Bone marrow (tissue), 2 donors: ENCODE results near the gene HDAC7.
A peak's percentile ranks its signal among the peaks of the same experiment; 100 is the strongest.
"Not testable (repeated sequence)": the region's sequence is repeated elsewhere in the genome, so short reads cannot be mapped to it uniquely, and the experiment has no call there.

Source experiments
- DNase-seq, 2 donors: peaks; one replicate each; lab custom pipeline; 2025; lab: John Stamatoyannopoulos, UW

Gene HDAC7

DNA sequence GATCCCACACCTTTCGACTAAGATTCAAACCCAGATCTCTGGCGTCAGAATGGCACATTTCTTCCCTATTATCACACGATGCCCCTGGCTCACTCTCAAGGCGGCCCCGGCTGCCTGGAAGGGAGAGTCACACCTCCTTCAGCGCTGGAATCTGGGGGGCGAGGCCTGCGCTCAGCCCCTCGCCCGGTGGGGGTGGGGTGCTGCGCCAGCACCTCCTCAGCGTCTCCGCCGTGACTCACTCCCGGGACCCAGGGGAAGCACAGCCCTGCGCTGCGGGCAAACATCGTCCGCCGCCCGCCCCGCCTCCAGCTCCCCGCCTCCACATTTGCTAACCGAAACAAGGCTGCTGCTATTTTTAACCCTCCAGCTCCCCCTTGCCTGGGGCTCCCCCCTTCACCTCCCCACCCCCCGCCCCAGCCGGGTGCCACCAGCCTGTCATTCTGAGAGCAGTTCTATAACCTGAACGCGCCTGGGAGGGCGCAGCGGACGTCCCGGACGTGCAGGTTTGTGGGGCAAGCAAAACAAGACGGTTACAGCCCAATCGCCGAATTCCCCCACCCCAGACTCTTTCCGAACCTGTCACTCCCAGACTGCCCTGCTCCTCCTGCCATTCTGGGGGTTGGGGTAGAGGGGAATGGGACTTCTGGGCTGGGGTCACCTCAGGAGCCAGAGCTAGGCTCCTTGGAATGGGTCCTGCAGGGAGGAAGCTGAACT lies 6.7 kb downstream of the HDAC7 start:
- DNase-seq = peak; percentile 77 to 97

DNA sequence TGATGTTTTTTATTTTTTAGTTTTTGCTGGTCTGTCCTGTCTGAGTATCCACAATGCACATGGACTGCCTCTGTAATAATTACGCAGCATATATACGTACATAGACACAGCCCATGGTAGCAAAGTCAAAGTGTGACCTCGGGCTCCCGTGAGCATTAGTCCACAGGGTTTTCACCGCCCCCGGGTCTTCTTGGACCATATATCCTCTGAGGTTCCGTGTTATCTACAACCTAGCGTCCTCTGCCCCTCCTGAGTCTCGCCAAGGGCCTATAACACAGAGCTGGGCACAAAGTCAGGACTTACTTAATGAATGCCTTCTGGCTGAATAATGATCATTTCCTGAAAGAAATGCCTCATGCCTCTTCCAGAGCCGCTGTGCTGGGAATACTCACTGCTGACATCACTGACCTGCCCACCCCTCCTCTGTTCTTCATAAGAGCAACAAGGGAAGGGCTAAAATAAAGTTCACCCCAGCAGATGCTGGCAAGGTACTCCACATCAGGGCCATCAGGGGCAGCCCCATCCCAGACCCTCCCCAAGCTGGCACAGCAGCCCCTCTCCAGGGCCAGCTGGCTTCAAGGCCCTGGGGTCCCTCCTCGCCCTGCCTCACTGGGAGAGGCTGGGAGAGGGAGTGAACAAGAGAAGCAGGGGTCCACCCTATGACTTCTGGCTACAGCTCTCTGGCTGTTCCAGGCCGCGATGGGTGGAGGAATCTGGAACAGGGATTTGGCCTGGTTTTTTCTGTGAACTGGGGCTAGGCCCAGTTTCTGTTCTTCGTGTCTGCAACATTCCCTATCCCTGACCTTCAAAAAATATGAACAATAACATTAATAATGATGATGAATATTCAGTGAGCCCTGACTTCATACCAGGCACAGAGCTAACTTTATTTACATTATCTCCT lies 7.9 kb downstream of the HDAC7 start:
- no peak for DNase-seq

DNA sequence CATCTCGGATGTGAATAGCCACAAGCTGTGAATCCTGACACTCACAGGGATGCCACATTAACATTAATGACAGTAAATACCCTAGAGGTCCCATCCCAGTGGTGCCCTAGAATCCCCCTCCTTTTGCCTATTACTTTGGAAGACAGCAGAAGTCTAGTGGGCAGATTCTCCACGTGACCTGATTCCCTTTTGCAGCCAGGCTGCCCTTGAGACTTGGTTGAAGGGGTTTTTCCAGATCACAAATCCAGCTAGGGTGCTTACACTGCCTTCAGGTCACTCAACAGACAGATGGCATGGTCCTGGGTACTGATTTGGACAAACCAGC lies 8.7 kb downstream of the HDAC7 start:
- no peak for DNase-seq

DNA sequence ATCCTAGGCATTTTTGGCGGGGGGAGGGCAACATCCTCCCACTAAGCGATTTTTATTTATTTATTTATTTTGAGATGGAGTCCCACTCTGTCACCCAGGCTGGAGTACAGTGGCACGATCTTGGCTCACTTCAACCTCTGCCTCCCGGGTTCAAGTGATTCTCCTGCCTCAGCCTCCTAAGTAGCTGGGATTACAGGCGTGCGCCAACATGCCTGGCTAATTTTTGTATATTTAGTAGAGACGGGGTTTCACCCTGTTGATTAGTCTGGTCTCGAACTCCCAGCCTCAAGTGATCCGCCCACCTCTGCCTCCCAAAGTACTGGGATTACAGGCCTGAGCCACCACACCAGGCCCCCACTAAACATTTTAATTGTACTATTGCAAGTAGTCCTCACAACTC lies 10.2 kb downstream of the HDAC7 start:
- not testable (repeated sequence) for DNase-seq

DNA sequence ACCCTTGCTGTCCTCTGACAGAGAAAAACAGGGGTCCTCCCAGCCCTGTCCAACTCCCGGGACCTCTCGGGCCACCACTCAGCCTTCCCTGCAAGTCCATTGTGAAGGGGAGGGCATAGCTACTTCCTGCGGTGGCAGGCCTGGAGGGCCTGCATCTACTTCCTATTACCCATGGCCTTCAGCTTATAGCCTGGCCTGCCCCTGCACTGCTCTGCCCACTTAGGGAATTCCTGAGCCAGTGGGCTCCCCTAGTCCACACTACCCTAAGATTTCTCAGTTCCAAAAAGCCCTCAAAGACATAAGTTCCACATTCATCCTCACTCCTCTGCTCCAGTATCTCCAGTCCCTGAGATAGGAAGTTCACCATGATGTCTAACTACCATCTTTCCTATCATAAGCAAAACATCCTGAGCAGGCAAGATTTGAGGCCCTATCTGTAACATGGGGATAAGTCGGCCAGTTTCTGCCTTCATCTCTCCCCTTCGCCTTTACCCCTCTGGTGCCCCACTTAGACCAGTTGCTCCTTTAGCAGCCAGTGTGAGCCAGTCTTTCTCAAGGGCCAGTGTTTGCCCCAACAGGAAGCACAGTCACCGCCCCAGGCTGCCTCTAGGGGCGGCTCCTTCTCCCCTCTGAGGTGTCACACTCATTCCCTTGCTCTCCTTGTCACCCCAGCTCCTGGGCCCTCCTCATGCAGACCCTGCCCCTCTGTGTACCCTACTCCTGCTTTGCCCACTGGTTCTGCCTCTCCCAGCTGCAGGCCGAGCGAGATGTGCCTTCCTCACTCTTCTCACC lies 10.9 kb downstream of the HDAC7 start:
- DNase-seq = peak; percentile 33 to 57

DNA sequence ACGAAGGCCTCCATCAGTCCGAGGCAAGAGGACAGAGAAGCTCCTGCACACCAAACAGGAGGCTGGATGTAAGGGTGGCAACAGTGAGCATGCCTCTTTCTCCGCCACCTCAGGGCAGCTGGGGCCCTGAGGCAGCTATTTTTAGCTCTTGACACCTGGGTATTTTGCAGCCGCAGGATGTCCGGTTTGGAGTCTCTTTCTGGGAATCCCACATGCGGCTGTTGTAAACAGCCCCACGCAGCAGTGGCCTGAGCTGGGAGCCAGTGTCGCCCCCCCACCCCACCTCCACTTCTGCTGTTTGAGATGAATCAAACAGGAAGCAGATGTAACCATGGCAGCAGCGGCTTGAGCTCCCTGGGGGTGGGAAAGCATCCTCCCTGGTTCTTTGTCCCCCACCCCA lies 11.7 kb downstream of the HDAC7 start:
- peak in 1 of 2 donors; percentile 67 for DNase-seq

DNA sequence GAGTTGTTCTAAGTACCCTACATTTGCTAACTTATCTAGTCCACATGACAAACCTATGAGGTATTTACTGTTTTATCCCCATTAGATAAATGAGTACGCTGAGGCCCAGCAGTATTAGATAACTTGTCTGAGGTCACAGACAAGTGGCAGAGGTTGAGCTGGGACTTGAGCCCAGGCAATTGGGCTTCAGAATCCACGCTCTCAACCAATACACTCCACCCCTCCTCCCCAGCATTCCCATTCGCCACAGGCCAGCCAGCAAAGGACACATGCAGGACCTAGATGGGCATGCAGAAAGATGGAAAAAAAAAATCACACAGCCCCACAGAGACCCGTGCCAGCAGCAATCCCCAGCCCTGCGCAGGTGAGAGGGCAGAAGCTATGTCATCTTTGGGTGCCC lies 12.4 kb downstream of the HDAC7 start:
- DNase-seq = no peak

DNA sequence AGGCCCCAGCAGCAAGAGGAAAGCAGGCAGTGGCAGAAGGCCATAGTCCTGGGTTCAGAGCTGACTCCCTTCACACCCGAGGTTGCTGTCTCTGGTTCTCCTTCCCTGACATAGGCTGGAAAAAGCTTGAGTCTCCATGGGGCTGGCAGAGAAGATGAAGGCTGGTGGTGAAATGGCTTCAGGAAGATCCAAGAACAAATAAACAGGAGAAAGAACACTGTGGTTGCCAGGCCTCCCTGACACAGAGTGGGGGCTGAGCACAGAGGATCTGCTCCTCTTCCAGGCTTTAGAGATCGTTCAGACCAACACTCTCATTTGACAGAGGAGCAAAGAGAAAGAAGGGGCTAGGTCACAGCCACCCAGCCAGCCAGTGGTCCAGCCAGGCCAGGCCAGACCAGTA lies 14.3 kb downstream of the HDAC7 start:
- no peak for DNase-seq

DNA sequence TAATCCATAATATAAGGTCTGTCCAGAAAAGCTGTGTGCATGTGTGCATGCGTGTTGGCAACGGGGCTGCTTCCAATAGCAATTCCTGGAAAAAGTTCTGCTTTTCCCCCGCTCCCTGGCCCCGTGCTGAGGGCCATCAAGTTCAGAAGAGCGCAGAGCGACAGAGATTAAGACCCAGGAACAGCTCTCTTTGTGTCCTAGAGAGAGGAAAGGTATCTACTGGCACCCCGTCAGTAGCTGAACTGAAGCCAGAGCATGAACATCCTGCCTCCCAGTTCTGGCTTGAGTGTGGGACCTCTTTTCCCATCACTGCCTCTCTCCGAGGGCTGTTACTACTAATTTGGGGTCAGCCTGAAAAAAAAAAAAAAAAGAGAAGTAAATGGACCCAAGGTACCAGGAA lies 15.5 kb downstream of the HDAC7 start:
- no peak for DNase-seq

DNA sequence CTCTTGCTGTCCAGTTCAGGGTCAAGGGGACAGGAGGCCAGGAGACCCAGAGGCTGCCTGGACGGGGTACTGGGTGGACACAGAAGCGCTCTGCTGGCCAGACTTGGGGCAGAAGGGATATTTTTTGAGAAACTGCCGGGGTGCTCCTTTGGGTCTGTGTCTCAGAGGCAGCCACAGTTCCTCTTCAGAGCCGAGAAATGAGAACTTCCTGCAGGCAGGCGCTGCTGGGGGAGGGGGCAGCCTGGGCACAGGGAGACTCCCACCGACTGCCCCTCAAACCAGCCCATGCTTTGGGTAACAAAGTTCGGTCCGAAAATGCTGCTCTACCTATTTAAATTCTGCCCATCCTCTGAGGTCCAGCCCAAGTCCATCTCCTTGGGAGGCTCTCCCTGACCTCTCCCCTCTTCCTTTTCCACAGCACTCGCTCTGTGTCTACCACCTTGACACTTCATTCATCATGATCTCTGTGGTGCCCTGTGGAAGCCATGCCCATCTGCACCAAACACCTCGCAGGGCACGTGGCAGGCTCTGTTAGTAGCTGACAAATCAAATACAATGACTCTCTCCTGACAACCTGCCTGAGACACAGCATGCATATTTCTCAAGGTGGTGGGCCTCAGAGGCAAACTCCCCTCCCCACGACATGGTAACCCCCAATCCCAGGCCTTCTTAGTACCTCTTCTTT lies 16.4 kb downstream of the HDAC7 start:
- no peak for DNase-seq

DNA sequence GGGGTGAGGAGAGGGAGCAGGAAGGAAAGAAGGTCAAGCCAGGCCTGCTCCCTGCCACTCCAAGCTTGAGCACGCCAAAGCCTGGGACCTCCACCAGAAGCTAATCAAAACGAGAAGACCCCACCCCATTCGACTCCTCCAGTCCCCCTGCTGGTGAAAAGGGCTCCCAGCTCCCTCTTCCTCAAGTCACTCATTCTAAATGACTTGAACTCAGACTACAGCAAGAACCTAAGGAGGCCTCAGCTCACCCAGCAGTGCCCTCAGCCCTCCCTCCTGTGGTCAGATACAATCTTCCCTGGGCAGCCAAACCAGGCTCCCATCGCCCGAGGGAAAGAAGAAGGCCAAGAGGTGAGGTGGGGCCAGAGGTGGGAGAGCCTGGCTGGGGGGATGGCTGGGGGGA lies 17.4 kb downstream of the HDAC7 start:
- DNase-seq = no peak

DNA sequence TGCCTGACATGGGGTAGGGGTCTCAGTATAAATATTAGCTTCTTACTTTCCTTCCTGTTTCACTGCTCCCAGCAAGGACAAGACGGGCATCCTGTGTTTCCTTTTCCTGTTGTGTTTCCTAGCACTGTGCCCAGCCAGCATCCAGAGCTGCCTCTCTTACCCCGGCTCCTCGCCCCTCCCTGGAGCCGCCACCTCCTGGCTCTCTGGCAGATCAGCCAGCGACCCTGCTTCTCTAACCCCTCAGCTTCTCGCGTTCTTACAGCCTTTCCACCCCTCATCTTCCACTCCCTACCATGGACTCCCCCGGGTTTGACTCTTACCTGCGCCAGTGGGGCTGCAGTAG lies 17.8 kb downstream of the HDAC7 start:
- DNase-seq = no peak

DNA sequence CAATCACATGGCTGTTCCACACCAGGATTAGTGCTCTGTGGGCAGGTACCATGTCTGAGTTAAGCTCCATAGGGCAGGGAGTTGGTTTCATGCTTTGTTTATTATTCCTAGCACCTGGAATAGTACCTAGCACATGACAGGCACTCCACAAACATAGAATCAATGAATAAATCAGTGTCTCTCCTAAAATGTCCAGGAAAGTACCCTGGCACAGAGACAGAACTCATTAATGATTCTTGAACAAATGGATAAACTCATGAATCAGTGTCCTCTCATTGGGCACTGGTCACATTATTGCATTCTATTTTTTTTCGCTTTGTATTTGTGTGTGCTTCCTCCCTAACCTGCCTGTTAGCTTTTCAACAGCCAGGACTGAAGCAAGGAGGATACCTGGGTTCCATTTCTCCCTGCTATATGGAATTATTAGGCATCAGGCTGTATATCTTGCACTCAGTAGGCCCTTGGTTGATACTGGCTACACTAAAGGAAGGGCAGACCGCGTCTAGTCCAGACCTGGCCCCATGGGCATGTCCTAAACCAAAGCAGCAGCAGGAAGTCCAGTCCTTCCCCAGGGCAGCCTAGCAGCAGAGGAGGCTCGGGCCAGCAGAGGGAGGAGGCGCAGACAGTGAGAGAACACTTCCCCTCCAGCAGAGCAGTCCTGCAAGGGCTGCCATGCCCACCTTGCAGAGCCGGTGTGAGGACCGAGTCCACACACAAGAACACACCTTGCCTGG lies 18.4 kb downstream of the HDAC7 start:
- peak in 1 of 2 donors; percentile 10 for DNase-seq

DNA sequence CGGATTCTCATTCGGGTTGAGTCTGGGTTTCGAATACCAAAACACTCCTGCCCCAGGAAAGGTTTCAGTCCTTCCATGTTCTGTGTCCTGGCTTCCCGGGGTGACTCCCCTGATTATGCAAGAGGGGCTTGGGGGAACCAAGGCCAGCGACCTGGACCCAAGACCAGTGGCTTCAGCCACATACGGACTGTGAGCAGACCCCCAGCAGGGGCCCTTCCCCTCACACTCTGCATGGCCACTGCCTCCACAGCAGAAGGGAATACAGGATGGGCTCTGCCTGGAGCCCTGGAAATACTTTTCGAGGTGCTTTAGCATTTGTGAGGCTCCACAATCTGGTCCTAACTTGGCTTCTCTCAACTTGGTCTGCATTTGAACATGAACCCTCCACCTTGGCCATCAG lies 19.1 kb downstream of the HDAC7 start:
- no peak for DNase-seq

DNA sequence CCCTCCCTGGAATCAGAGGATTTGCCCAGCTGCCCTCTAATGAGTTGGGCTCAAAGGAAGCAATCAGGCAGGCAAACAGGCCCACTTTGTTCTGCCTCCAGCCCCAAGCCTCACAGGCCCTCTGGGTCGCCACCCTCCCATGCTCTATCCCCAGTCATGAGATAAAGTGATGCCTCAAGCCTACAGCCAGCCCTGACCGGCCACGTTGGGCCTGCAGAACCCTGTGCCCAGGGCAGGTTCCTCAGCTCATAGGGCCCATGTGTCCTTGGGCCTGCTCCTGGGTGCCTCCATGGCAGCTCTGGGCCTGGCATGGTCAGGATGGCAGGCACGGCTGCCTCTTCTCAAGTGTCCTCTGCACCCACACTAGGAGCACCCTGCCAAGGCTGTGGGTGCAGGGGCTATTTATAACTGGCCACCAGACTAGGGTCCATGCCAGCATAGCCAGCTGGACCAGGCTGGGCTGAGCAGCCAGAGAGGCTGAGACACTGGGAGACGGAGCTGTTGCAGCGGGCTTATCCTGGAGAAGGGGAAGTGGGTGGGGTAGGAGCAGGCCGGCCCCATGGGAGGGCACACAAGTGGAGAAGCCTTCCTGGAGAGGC lies 20.2 kb downstream of the HDAC7 start:
- no peak for DNase-seq

DNA sequence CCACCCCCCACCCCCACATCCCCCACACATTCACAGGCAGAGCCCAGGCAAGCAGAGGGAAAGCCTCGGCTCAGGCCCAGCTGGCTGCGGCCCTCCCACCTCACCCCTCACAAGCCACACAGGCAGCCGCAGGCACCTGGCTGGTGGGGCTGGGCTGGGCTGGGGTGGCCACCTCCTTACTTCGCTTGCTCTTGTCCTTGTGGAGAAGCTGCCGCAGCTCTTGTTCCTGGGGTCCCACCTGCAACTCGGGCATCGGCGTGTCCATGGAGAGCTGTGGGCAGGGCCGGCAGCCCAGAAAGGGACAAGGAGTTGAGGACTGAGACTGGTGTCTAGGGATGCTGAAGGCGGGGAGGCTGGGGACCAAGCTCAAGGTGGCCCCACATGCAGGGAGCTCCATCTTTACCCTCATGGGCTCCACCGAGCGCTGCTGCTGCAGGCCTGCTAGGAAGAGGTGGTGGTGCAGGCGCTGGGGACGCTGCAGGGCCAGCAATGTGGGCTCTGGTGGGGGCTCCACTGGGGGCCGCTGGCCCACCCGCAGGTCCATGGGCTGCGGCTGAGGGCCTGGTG lies 21.2 kb downstream of the HDAC7 start:
- DNase-seq = no peak

DNA sequence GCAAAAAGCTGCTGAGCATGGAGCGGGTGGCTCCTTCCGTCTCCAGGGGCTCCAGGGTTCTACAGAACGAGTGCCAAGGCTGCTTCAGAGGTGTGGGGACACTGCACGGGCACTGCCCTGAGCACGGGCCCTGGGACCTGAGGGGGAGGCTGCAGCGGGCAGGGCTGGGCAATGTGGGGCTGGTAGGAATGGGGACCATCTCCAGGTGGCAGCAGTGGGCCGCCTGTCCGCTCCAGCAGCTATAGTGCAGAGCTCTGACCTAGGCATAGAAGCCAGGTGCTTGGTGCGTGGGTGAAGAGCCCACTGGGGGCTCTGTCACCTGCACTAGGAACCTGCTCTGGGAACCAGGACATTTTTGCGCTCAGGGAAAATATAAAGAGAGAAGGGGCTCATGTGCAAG lies 22.3 kb downstream of the HDAC7 start:
- DNase-seq = no peak

DNA sequence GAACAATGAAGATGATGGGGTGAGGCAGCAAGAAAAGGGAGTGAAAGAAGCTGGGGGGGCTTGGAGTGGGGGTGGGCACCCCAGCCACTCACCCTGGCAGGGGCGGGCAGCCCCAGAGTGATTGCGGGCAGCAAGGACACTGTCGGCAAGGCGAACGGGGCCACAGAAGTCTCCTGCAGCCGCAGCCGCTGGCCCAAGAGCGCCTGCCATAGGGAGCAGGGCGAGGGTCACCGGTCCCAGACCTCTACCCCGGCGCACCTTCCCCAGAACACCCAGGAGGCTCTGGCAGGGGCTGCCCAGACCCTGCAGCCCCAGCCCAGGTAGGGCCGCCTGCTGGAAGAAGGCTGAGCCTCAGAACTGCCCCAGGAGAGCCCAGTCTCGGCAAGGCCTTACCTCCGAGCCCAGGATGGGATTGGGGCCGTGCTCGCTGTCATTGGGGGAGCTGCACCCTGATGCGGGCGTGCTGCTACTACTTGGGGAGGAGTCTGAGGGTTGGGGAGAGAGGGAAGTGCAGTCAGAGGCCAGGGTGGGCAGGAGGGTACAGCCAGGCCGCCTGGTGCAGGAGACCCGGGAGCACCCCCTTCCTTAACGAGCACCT lies 23.8 kb downstream of the HDAC7 start:
- no peak for DNase-seq

DNA sequence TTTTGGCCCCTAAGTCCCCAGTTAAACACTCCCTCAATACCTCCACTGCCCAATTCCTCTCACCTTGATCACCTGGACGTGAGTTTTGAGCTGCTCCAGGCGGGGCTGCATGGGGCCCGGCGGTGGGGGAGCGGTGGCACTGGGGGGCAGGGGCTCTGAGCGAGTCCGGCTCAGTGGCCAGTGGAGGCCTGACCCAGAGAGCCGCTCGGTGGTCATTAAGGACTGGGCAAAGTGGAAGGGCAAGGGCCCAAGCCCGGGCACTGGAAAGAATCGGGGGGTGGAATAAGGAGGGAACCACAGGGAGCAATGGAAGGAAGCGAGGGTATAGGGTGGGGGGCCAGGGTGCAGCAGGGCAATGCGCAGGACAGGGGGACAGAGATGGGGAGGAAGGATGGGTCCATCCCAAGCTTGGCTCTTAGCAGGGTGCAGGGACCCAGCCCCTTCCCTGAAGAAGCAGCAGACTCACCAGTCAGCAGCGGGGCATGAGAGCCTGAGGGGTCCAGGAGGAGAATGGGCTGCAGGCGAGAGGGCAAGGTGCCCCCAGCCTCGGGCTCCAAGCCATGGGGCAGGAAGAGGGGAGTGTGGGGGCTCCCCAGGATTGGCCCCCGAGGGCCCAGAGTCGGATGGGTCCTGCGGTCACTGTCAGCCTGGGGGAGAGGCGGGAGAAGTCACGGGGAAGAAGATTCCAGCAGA lies 24.4 kb downstream of the HDAC7 start:
- no peak for DNase-seq

DNA sequence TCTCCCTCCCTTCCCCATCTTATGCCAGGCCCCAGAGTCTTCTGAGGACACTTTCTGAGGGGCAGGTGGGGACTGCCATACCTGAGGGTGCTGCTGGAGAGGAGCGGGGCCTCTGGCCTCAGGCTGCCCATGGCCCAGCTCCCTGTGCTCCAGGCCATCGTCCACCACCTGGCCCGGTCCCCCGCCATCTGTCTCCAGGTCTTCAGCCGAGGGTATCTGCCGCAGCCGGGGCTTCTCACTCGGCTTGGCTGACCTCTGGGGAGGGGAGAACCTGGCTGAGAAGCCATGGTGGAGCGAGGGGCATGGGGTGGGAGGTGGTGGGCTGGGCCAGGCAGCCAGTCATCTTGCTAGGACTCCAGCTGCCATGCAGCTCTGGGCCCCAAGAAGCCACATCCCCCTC lies 25.0 kb downstream of the HDAC7 start:
- DNase-seq = no peak
